Mucosa of rectum (tissue), 2 donors: ENCODE results near the gene SKI.
"Not testable (repeated sequence)": the region's sequence is repeated elsewhere in the genome, so short reads cannot be mapped to it uniquely, and the experiment has no call there.

Source experiments
- H3K27ac ChIP-seq, 2 donors: one replicate each; pipeline ENCODE4 v1.7.0; 2013; ENCODE audit warnings: inconsistent platforms in 2 of 2, low read depth in 2 of 2, low read length in 2 of 2
- H3K27me3 ChIP-seq, 2 donors: one replicate each; pipeline ENCODE4 v1.7.0; 2013; ENCODE audit warnings: low read length in 2 of 2; ENCODE audit not compliant: control insufficient read depth in 2 of 2, insufficient read depth in 2 of 2
- H3K36me3 ChIP-seq, 2 donors: one replicate each; pipeline ENCODE4 v1.7.0; 2013; ENCODE audit warnings: low read length in 2 of 2; ENCODE audit not compliant: control insufficient read depth in 2 of 2, insufficient read depth in 2 of 2
- H3K4me1 ChIP-seq, 2 donors: one replicate each; pipeline ENCODE4 v1.7.0; 2013; ENCODE audit warnings: low read length in 2 of 2, mild to moderate bottlenecking in 1 of 2; ENCODE audit not compliant: control insufficient read depth in 2 of 2, insufficient read depth in 2 of 2
- H3K4me3 ChIP-seq, 2 donors: one replicate each; pipeline ENCODE4 v1.7.0; 2013; ENCODE audit warnings: low read length in 2 of 2
- H3K9ac ChIP-seq, 2 donors: one replicate each; pipeline ENCODE4 v1.7.0; 2013; ENCODE audit warnings: low read length in 2 of 2, low read depth in 1 of 2, mild to moderate bottlenecking in 1 of 2
- H3K9me3 ChIP-seq, 2 donors: one replicate each; pipeline ENCODE4 v1.7.0; 2013; ENCODE audit warnings: low read length in 2 of 2; ENCODE audit not compliant: control insufficient read depth in 2 of 2
- donor health status: healthy.
- donor health status: Normal muscosa, but diverticular disease.

Gene SKI

GRCh38 chr1:2236695-2237677 is 8.9 kb downstream of the SKI start:
- Histone ChIP-seq H3K9me3 (no peaks in the 10 kb centered on the region), H3K9ac (no peak overlapping the region), H3K36me3 (peaks cover 0 to 7% of the 10 kb centered on the region in 2 donors), H3K4me1 (peaks cover 52 to 59% of the 10 kb centered on the region in 2 donors), H3K27me3 (no peaks in the 10 kb centered on the region), H3K4me3 (no peak overlapping the region), H3K27ac (peak overlapping the region in 1 of 2 donors; percentile 9)

GRCh38 chr1:2237773-2238172 is 9.7 kb downstream of the SKI start:
- H3K9me3 ChIP-seq: no peaks in the 10 kb centered on the region
- no peaks in the 10 kb centered on the region for H3K27me3 ChIP-seq
- H3K27ac ChIP-seq: peak overlapping the region in 1 of 2 donors; percentile 9
- H3K9ac ChIP-seq: no peak overlapping the region
- peaks cover 0 to 11% of the 10 kb centered on the region in 2 donors for H3K36me3 ChIP-seq
- peaks cover 45 to 53% of the 10 kb centered on the region in 2 donors for H3K4me1 ChIP-seq
- no peak overlapping the region for H3K4me3 ChIP-seq

GRCh38 chr1:2238361-2239012 is 10.4 kb downstream of the SKI start:
- Histone ChIP-seq H3K4me3 (no peak overlapping the region), H3K9ac (no peak overlapping the region), H3K4me1 (peaks cover 42 to 51% of the 10 kb centered on the region in 2 donors), H3K27ac (no peak overlapping the region), H3K36me3 (peaks cover 3 to 13% of the 10 kb centered on the region in 2 donors), H3K27me3 (no peaks in the 10 kb centered on the region), H3K9me3 (no peaks in the 10 kb centered on the region)

GRCh38 chr1:2239013-2239370 is 10.9 kb downstream of the SKI start:
- Histone ChIP-seq H3K9me3 (no peaks in the 10 kb centered on the region), H3K27me3 (no peaks in the 10 kb centered on the region), H3K9ac (no peak overlapping the region), H3K4me1 (peaks cover 38 to 47% of the 10 kb centered on the region in 2 donors), H3K36me3 (peaks cover 5 to 13% of the 10 kb centered on the region in 2 donors), H3K4me3 (no peak overlapping the region), H3K27ac (no peak overlapping the region)

GRCh38 chr1:2239384-2239985 is 11.4 kb downstream of the SKI start:
- H3K9me3 ChIP-seq: no peaks in the 10 kb centered on the region
- H3K9ac ChIP-seq: no peak overlapping the region
- no peak overlapping the region for H3K4me3 ChIP-seq
- no peak overlapping the region for H3K27ac ChIP-seq
- peaks cover 34 to 42% of the 10 kb centered on the region in 2 donors for H3K4me1 ChIP-seq
- H3K27me3 ChIP-seq: no peaks in the 10 kb centered on the region
- H3K36me3 ChIP-seq: peaks cover 5 to 13% of the 10 kb centered on the region in 2 donors

GRCh38 chr1:2240270-2241156 is 12.4 kb downstream of the SKI start:
- no peaks in the 10 kb centered on the region for H3K27me3 ChIP-seq
- no peak overlapping the region for H3K4me3 ChIP-seq
- no peak overlapping the region for H3K27ac ChIP-seq
- H3K9ac ChIP-seq: no peak overlapping the region
- peaks cover 29 to 34% of the 10 kb centered on the region in 2 donors for H3K4me1 ChIP-seq
- no peaks in the 10 kb centered on the region for H3K9me3 ChIP-seq
- peaks cover 5 to 13% of the 10 kb centered on the region in 2 donors for H3K36me3 ChIP-seq

- peaks cover 25 to 27% of the 10 kb centered on the region in 2 donors for H3K4me1 ChIP-seq
- no peaks in the 10 kb centered on the region for H3K9me3 ChIP-seq
- H3K27me3 ChIP-seq: no peaks in the 10 kb centered on the region
- H3K36me3 ChIP-seq: peaks cover 5 to 13% of the 10 kb centered on the region in 2 donors
- H3K27ac ChIP-seq: no peak overlapping the region
- H3K9ac ChIP-seq: no peak overlapping the region
- H3K4me3 ChIP-seq: no peak overlapping the region
Measured at GRCh38 chr1:2241820-2242219, 13.7 kb downstream of the SKI start.

- no peak overlapping the region for H3K27ac ChIP-seq
- H3K9me3 ChIP-seq: no peaks in the 10 kb centered on the region
- H3K9ac ChIP-seq: no peak overlapping the region
- H3K27me3 ChIP-seq: no peaks in the 10 kb centered on the region
- peaks cover 5 to 13% of the 10 kb centered on the region in 2 donors for H3K36me3 ChIP-seq
- H3K4me3 ChIP-seq: no peak overlapping the region
- peaks cover 19 to 28% of the 10 kb centered on the region in 2 donors for H3K4me1 ChIP-seq
Measured at GRCh38 chr1:2242814-2243725, 15.0 kb downstream of the SKI start.

GRCh38 chr1:2247045-2247394 is 18.9 kb downstream of the SKI start:
- H3K4me3 ChIP-seq: not testable (repeated sequence)
- H3K4me1 ChIP-seq: peaks cover 37 to 41% of the 10 kb centered on the region in 2 donors

More at GRCh38 chr1:2247045-2247394, 18.9 kb downstream of the SKI start:
- H3K27me3 ChIP-seq, H3K9me3 ChIP-seq, H3K36me3 ChIP-seq, H3K27ac ChIP-seq, H3K9ac ChIP-seq: not testable (repeated sequence)
